SK-N-SH (cell line): Measurements from ENCODE around the gene TPO. TPM values are rescaled to one million over a fixed set of nuclear protein-coding genes. Genes with fewer than 3 reads are reported as not detected.

Experiments
- CTCF ChIA-PET: fragments of 300-600, 350-600 bp; formaldehyde crosslinking; extraction: SDS; loops from one replicate; lab custom pipeline; 2021; lab: Yijun Ruan, JAX
- POLR2A ChIA-PET: fragments of 350-600 bp; sonication (Branson Sonifier 250); formaldehyde crosslinking; extraction: SDS; loops from one replicate; lab custom pipeline; 2020; ENCODE audit warnings: antibody characterized with exemption, inconsistent platforms; lab: Yijun Ruan, JAX
- DNase-seq: peaks from one replicate; pipeline ENCODE4 v3.0.0; 2012
- H2AFZ ChIP-seq: fragments of 200-600 bp; sonication (generic); 2 replicates; pipeline ENCODE4 v1.8.1; 2016; ENCODE audit warnings: antibody characterized with exemption, mild to moderate bottlenecking, low read depth
- H3F3A ChIP-seq: fragments of 200-600 bp; sonication (generic); replicated peaks from 2 replicates; pipeline ENCODE3; 2016; ENCODE audit warnings: antibody characterized with exemption, mild to moderate bottlenecking; ENCODE audit not compliant: insufficient read depth
- H3K27ac ChIP-seq, 2 experiments: fragments of 200-500 bp in 1 of 2; fragments of 200-600 bp in 1 of 2; sonication (Bioruptor generic) in 1 of 2; sonication (generic), shearing (Covaris generic) in 1 of 2; 2 replicates each; pipeline versions ENCODE4 v1.5.1 to v1.6.1; 2014 to 2016; ENCODE audit warnings: low read depth in 2 of 2, inconsistent platforms in 1 of 2, low read length in 1 of 2, mild to moderate bottlenecking in 1 of 2, mixed read lengths in 1 of 2
- H3K27me3 ChIP-seq: fragments of 200-600 bp; sonication (generic), shearing (Covaris generic); 2 replicates; pipeline ENCODE4 v1.6.1; 2016; ENCODE audit warnings: mixed run types; ENCODE audit not compliant: insufficient read depth
- H3K36me3 ChIP-seq, 2 experiments: fragments of 200-500 bp in 1 of 2; fragments of 200-600 bp in 1 of 2; sonication (Bioruptor generic) in 1 of 2; sonication (generic) in 1 of 2; replicated peaks in 1 of 2; 2 replicates each; pipeline versions ENCODE3 to v1.5.1; 2014 to 2016; ENCODE audit warnings: low read length in 1 of 2, mild to moderate bottlenecking in 1 of 2; ENCODE audit not compliant: insufficient read depth in 2 of 2, control insufficient read depth in 1 of 2
- H3K4me1 ChIP-seq, 2 experiments: fragments of 200-500 bp in 1 of 2; fragments of 200-600 bp in 1 of 2; sonication (Bioruptor generic) in 1 of 2; sonication (generic), shearing (Covaris generic) in 1 of 2; 2 replicates each; pipeline versions ENCODE4 v1.5.1 to v1.6.1; 2014 to 2016; ENCODE audit warnings: low read depth in 1 of 2, low read length in 1 of 2, mixed run types in 1 of 2; ENCODE audit not compliant: insufficient read depth in 2 of 2, control insufficient read depth in 1 of 2
- H3K4me2 ChIP-seq: fragments of 200-600 bp; sonication (generic), shearing (Covaris generic); 2 replicates; pipeline ENCODE4 v1.6.1; 2017; ENCODE audit warnings: mixed run types
- H3K4me3 ChIP-seq, 2 experiments: fragments of 200-500 bp in 1 of 2; fragments of 200-600 bp in 1 of 2; sonication (Bioruptor generic) in 1 of 2; sonication (generic), shearing (Covaris generic) in 1 of 2; 2 replicates each; pipeline versions ENCODE4 v1.5.1 to v1.8.1; 2014 to 2016; ENCODE audit warnings: low read depth in 2 of 2, inconsistent platforms in 1 of 2, low read length in 1 of 2, mild to moderate bottlenecking in 1 of 2, mixed read lengths in 1 of 2, moderate library complexity in 1 of 2
- H3K79me2 ChIP-seq: fragments of 200-600 bp; sonication (generic); 2 replicates; pipeline ENCODE4 v1.8.1; 2017; ENCODE audit warnings: mild to moderate bottlenecking; ENCODE audit not compliant: insufficient read depth
- H3K9ac ChIP-seq: fragments of 200-600 bp; sonication (generic); 2 replicates; pipeline ENCODE4 v1.6.1; 2017; ENCODE audit warnings: mixed run types
- H3K9me2 ChIP-seq: fragments of 200-600 bp; sonication (generic); 2 replicates; pipeline ENCODE4 v1.6.1; 2017; ENCODE audit warnings: mixed run types
- H3K9me3 ChIP-seq: fragments of 200-600 bp; sonication (generic); 2 replicates; pipeline ENCODE4 v1.6.1; 2017; ENCODE audit warnings: mixed run types, mild to moderate bottlenecking, moderate library complexity
- H4K20me1 ChIP-seq: fragments of 200-600 bp; sonication (generic); 2 replicates; pipeline ENCODE4 v1.6.1; 2017; ENCODE audit warnings: mild to moderate bottlenecking, mixed run types; ENCODE audit not compliant: insufficient read depth
- EZH2phosphoT487 ChIP-seq: fragments of 200-600 bp; sonication (generic); IDR thresholded peaks from 2 replicates; pipeline ENCODE4 v1.6.1; 2017; ENCODE audit warnings: low read depth, mixed run types, mild to moderate bottlenecking, antibody characterized with exemption, moderate library complexity, borderline replicate concordance
- FOXM1 ChIP-seq: IDR thresholded peaks from 2 replicates; pipeline ENCODE4 v1.4.0; 2012; ENCODE audit warnings: low read depth, mild to moderate bottlenecking
- GATA2 ChIP-seq: sonication (generic); formaldehyde crosslinking; IDR thresholded peaks from 2 replicates; pipeline ENCODE4 v1.5.0; 2020; ENCODE audit warnings: mild to moderate bottlenecking, missing genetic modification reagents
- IRF3 ChIP-seq: fragments of 150-350 bp; IDR thresholded peaks from 2 replicates; pipeline ENCODE4 v1.6.1; 2016; ENCODE audit warnings: mild to moderate bottlenecking, low read depth, low read length
- MEF2A ChIP-seq: IDR thresholded peaks from 2 replicates; pipeline ENCODE4 v1.4.0; 2012; ENCODE audit warnings: low read depth, borderline replicate concordance
- NFIC ChIP-seq: IDR thresholded peaks from 2 replicates; pipeline ENCODE4 v1.4.0; 2012; ENCODE audit warnings: borderline replicate concordance
- SIN3A ChIP-seq: IDR thresholded peaks from 2 replicates; pipeline ENCODE4 v1.6.1; 2012; ENCODE audit warnings: low read depth, mild to moderate bottlenecking, low read length, moderate library complexity, borderline replicate concordance
- TAF1 ChIP-seq: IDR thresholded peaks from 2 replicates; pipeline ENCODE4 v1.6.1; 2012; ENCODE audit warnings: low read depth, mild to moderate bottlenecking, low read length, moderate library complexity, borderline replicate concordance
- TCF12 ChIP-seq: IDR thresholded peaks from 2 replicates; pipeline ENCODE4 v1.4.0; 2012
- WGBS: methylation state at CpG from one replicate; pipeline ENCODE4 v1.1.6; 2017; ENCODE audit warnings: low lambda C conversion rate; 5-methylcytosine and 5-hydroxymethylcytosine counted together
- polyA plus RNA-seq, 3 experiments: library from polyadenylated mRNA; depleted of rRNA; stranded (reverse); fragments of >200 nt; gene quantifications; 2 replicates each; pipeline ENCODE4 v1.2.3, GENCODE V29; 2012
- TF ChIP-seq, protein P1 (sequence below): fragments of 150-350 bp; IDR thresholded peaks from 2 replicates; pipeline ENCODE4 v1.6.1; 2017; ENCODE audit warnings: antibody characterized with exemption, low read length, low read depth, borderline replicate concordance

The TPO gene
- polyA plus RNA-seq, 1 of the 3 experiments (the other 2 are of a cell fraction) = not detected

DNA sequence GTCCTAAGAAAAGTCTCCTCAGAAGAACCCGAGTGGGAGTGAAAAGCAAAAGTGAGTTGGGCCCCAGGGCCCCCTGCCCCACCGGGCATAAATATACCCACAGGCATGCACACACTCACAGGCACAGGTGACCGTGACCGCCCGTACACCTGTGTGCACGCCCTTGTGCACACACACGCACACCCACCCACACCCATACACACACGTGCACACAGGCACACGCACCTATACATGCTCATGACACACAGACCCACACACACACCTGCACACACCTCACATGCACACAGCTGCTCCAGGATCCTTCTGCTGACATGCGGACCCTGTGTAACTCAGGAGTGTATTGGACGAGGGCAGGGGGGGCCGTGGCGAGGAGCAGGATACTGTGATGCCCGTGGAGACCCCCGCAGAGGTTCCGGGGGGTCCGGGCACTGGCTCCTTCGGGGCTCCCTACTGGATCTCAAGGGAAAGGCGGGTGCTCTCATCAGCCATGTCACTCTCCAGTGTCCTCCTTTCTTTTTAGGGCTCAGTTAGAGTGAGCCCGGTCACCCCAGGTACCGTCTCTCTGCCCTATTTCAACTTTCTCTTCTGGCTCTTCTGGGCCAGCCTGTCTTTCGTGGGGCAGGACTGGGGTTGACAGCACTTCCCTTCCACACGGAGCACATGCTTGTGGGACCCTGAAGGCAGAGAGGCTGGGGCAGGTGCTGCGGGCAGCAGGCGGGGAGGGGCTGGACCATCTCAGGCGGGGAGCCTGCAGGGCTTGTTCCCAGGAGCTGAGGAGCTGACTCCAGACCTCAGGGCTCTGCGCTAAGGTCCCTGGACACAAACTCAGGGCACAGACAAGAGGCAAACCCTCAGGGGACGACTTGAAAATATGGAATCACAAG, 48.5 kb downstream of the TPO start:
- Histone ChIP-seq H3K4me1 (no peaks in the 10 kb centered on the region; a peak in 1 of 4 replicates), H3K9me2 (no peaks in the 10 kb centered on the region; the same call in 1 of the 2 replicates), H3K27ac (no peak overlapping the region), H3K9me3 (no peaks in the 10 kb centered on the region), H3K9ac (no peak overlapping the region), H3K4me3 (no peak overlapping the region), H3K27me3 (no peaks in the 10 kb centered on the region), H3F3A (no peaks in the 10 kb centered on the region), H3K4me2 (no peak overlapping the region), H3K79me2 (no peaks in the 10 kb centered on the region)
- no peak for DNase-seq
- WGBS = 25% methylated on average over 26 of the region's 28 CpGs
- POLR2A ChIA-PET = interaction anchor here (0.6 kb wide), 1 partner anchor 64 kb away, joined by 3 read pairs; no protein-coding TSS in a partner anchor
- no peak for TF ChIP-seq TCF12
- no peak for TF ChIP-seq FOXM1
- no peak for TF ChIP-seq GATA2 (CRISPR knock-in tag)
- TF ChIP-seq, protein P1, sequence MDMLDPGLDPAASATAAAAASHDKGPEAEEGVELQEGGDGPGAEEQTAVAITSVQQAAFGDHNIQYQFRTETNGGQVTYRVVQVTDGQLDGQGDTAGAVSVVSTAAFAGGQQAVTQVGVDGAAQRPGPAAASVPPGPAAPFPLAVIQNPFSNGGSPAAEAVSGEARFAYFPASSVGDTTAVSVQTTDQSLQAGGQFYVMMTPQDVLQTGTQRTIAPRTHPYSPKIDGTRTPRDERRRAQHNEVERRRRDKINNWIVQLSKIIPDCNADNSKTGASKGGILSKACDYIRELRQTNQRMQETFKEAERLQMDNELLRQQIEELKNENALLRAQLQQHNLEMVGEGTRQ = no peak
- TF ChIP-seq EZH2phosphoT487 = no peak
- no peak for TF ChIP-seq MEF2A
- no peak for TF ChIP-seq IRF3
- no peak for TF ChIP-seq TAF1
- TF ChIP-seq, all 33 proteins: peak for 0
- CTCF ChIA-PET = no interaction called here
- H3K36me3 ChIP-seq = no peaks in the 10 kb centered on the region
- H4K20me1 ChIP-seq = no peaks in the 10 kb centered on the region
- H2AFZ ChIP-seq = no peak overlapping the region

DNA sequence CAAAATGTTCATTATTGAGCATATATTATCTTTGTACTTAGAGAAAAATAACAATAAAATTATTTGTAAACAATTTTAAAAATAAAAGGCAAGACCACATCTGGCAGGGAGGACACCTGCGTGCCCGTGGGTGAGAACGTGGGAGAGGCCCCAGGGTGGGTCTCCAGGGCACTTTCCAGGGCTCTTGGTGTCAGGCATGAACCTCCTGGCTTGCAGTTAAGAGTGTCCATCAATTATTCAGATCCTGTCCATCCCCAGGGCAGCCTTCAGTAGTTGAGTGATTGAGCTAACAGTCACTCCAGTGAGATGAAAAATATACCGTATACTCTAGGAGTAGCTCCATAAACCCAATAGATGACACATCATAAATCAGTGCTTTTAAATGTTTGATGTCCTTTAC, 49.7 kb downstream of the TPO start:
- no peak overlapping the region for H2AFZ ChIP-seq
- H3K9me3 ChIP-seq = no peaks in the 10 kb centered on the region
- CTCF ChIA-PET = no interaction called here
- no peak overlapping the region for H3K4me3 ChIP-seq
- H3K27me3 ChIP-seq = no peaks in the 10 kb centered on the region
- no peaks in the 10 kb centered on the region for H4K20me1 ChIP-seq
- no peaks in the 10 kb centered on the region; the same call in 1 of the 2 replicates for H3K9me2 ChIP-seq
- no peaks in the 10 kb centered on the region; a peak in 1 of 4 replicates for H3K4me1 ChIP-seq
- TF ChIP-seq IRF3 (no peak), NFIC (no peak), TAF1 (no peak), SIN3A (no peak)
- TF ChIP-seq, all 33 proteins: peak for 0
- Histone ChIP-seq H3K27ac (no peak overlapping the region), H3K79me2 (no peaks in the 10 kb centered on the region), H3K9ac (no peak overlapping the region), H3K4me2 (no peak overlapping the region), H3K36me3 (no peaks in the 10 kb centered on the region), H3F3A (no peaks in the 10 kb centered on the region)
- POLR2A ChIA-PET = no interaction called here
- 31% methylated on average over 4 of the region's 4 CpGs for WGBS
- DNase-seq = no peak
